ENCODE measurements around the gene SLC25A25.
"Not testable (repeated sequence)": the region's sequence is repeated elsewhere in the genome, so short reads cannot be mapped to it uniquely, and the experiment has no call there.

SLC25A25 gene

DNA sequence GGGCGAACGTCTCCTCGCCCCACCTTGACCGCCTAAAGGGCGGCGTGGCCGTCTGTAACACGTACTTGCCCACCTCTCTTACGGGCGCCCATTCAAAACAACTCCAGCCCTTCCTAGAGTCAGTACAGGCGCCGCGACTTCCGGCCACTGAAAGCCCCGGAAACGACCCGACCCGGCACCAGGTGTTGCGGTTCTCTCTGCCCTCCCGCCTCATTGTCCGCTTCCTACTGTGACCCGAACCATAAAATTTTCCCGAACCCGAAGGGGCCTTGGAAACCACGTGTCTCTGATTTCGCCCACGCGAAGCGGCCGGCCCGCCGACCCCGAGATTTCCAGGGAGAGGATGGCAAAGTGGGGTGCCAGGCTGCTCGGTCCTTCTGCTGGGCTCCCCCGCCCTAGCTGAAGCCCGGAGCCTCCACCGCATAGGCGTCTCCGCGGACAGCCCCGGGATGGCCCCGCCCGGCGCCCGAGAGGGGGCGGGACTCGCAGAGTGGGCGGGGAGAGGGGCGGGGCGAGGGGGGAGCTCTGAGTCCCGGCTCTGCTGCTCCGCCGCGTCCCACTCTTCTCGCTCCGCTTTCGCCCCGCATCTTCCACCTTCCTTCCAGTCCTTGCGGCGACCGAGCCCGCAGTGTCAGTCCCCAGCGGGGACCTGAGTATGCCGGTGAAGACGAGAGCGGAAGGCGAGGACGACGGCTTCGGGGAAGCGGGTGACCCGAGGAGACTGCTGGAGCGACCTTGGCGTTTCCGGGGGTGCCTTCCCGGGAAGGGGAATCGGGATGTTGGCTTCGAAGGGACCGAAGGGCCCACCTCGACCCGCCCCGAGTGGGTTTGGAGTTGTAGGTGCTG is 60.2 kb downstream of the SLC25A25 start:
- DNase-seq = peak; percentile 92

- DNase-seq = no peak
Observed at GRCh38 chr9:128128836-128129590, 61.0 kb downstream of the SLC25A25 start.

DNA sequence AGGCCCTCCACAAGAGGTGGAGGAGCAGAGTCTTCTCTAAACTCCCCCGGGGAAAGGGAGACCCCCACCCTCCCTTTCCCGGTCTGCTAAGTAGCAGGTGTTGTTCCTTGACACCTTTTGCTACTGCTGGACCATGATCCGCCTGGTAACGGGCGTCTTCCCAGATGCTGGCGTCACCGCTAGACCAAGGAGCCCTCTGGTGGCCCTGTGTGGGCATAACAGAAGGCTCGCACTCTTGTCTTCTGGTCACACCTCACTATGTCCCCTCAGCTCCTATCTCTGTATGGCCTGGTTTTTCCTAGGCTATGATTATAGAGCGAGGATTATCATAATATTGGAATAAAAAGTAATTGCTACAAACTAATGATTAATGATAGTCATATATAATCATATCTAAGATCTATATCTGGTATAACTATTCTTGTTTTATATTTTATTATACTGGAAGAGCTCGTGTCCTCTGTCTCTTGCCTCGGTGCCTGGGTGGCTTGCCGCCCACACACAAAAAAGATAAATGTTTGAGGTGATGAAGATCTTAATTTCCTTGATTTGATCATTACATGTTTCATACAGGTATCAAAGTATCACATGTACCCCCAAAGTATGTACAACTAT is 62.1 kb downstream of the SLC25A25 start:
- peak; percentile 57 for DNase-seq

DNA sequence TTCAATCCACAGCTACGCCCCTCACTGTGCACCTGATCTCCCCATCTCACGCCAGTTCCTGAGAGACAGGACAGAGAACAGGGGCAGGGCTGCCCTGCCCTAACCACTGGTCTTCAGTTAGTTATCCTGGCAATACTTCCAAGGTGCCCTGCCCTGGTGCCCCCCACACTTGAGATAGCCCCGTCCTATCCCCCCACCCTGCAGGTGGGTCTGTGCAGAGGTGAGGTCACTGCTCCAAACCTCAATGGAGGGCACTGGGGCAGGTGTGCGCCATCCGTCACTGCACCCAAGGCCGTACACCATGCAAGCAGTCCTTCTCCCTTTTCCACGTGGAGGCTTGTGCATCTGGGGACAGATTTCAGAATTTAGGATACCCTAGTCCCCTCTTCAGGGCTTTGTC is 62.6 kb downstream of the SLC25A25 start:
- DNase-seq = not testable (repeated sequence)

GRCh38 chr9:128131346-128131745 is 63.3 kb downstream of the SLC25A25 start:
- not testable (repeated sequence) for DNase-seq

DNA sequence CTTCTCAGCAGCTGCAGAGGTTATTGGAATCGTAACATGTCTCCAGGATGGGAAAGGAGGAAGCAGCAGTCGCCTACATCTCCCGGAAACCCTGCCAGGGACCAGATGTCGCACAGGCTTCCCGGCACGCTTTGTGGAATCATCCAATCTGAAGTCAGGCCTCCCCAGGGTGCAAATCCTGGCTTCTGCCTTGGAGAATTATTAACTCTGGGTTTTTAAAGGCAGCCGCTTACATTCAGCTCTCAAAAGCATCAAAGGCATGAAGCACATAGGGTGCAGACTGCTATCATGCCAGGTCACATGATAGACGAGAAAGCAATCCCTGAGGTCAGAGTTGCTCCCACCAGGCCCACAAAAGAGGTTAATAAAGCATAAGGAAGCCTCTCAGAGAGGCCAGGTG is 64.1 kb downstream of the SLC25A25 start:
- DNase-seq = not testable (repeated sequence)

DNA sequence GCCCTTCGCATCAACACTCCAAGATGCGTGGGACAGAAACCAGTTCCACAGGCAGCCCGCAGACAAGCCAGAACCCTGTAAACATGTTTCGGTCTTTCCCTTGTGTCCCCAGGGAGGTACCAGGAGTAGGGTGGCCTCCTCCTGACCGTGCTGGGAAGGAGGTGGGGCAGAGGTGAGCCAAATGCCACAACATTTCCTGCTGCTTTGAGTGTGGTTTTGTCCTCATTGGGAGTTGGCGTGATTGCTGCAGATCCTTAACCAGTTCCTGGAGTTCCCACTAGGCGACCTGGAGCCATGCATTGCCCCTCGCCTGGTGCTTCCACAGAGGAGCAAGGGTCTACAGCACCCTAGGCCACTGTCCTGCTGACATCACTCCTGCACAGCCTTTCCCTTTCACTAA is 67.5 kb downstream of the SLC25A25 start:
- not testable (repeated sequence) for DNase-seq

GRCh38 chr9:128136816-128137793 is 69.1 kb downstream of the SLC25A25 start:
- no peak for DNase-seq

DNA sequence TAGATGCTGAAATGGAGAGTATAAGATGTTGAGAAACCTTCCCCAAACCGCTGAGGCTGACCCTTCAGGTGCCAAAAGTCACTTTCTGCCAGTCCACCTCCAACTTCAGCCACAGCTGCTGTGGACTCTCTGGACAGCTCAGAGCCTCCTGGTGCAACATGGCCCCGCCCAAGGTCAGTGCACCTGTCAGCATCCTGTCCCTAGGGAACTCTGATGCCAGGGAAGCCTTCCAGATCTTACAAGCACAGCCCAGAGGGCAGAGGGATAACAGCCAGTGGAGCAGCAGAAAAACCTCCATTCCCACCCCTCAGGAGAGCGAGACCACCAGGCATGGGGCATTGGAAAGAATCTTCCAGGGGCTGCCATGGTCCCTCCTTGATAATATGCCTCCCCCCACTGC is 70.0 kb downstream of the SLC25A25 start:
- no peak for DNase-seq

GRCh38 chr9:128139621-128140020 is 71.6 kb downstream of the SLC25A25 start:
- DNase-seq = no peak

DNA sequence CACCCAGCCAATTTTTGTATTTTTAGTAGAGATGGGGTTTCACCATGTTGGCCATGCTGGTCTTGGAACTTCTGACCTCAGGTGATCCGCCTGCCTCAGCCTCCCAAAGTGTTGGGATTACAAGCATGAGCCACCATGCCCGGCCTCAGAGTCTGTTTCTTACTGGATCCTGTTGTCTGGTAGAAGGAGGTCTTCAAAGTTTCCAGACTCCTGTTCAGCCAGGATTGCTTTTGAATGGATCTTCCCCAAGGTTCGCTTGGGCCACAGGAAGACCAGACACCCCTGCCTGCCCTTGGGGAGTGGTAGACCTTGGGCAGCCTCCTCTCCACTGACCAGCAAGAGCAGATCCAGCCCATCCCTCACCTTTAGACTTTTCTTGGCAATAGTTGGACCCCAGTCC is 73.6 kb downstream of the SLC25A25 start:
- DNase-seq = no peak

DNA sequence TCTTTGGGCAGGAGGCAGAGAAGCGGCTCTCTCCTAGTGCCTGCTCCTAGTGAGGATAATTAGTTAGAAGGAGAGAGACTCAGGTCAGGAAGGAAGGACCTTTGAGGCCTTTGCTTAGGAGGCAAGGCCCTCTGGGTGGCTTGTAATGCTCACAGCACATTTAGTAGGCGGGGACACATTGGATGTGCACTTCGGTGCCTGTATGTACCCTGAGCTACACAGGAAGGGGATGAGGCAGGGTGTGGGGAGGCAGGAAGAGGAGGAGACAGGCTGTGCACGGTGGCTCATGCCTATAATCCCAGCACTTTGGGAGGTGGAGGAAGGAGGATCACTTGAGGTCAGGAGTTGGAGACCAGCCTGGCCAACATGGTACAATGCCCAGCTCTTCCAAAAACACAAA is 74.0 kb downstream of the SLC25A25 start:
- no peak for DNase-seq

DNA sequence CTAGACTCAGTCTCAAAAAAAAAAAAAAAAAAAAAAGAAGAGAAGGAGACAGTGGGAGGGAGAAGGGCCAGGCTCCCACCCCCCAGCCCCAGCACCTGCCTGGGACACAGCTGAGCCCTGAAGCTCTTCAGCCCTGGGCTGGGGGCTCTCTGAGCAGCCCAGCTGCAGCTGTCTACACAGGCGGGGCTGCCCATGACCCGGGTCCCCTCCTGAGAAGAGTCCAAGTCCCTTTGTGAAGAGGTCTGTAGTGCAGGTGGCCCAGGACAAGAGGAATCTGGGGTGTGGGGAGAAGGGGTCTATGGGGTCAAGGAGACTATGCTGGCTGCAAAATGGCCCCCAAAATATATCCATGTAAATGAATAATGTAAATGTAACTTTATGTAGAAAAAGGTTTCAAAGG is 74.6 kb downstream of the SLC25A25 start:
- no peak for DNase-seq

DNA sequence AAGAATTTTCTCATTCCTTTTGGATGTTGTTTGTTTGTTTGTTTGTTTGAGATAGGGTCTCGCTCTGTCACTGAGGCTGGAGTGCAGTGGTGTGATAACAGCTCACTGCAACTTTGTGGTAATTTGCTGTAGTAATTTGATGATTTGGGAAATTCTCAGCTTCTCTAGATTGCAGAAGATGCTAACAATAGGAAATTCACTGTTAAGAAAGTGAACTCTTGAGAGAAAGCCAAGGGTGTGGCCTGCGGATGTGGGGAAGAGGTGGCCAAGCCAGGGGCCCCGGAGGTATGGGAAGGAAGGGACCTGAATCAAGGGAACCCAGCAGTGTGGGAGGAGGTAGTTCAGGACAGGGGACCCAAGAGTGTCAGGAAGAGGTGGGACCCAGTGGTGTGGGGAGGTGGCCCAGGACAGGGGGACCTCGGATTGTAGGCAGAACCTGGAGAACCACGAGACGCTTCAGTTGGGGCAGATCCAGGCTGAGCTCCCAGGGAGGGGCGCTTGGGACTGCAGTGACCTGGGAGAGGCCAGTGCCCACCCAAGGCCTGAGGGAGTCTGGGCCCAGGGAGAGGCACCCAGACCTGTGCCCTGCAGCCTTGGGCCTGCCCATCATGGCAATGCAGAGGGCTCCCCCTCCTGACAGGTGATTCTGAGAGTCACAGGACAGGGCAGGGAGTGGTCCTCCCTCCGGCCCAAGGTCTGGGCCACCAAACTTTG is 75.7 kb downstream of the SLC25A25 start:
- no peak for DNase-seq

DNA sequence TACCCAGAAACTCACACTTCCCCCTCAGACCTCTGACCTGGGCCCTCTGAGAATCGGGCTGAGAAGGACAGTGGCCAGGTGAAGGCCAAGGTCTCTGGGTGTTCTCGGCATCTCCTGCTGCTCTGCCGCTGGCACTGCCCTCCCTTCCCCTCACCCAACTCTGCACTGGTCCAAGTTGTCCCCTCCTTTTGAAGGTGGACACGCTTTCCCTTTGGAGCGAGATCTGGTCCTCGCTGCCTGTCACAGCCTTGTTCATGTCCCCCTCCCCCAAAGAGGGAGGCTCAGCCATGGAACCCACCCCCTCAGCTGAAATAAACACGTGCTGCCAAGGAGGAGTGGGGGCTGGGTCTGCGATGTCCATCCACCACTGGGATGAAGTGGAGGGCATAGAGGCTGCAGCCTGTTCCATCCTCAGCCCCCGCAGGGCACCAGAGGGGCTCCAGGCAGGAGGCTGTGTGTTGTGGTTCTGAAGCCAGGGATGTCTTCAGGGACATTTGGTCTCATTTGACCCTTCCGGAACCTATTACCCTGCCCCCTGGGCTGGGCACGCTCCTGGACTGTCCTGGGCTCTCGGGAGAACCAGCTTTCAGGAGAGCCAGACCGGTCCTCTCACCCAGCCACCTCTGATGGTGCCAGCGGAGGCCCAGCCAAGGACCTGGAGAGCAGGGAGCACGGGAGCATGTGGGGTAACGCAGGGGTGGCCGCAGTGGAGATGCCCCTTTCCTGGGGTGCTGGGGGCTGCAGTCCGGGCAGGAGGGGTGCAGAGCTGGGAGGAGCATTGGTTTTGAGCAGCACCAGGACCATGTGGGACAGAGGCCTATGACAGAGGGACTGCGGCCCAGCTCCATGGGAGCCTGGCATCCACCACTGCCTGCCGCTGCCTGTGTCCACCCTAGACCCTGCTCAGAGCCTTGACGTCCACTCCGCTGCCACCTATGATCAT is 76.5 kb downstream of the SLC25A25 start:
- no peak for DNase-seq

DNA sequence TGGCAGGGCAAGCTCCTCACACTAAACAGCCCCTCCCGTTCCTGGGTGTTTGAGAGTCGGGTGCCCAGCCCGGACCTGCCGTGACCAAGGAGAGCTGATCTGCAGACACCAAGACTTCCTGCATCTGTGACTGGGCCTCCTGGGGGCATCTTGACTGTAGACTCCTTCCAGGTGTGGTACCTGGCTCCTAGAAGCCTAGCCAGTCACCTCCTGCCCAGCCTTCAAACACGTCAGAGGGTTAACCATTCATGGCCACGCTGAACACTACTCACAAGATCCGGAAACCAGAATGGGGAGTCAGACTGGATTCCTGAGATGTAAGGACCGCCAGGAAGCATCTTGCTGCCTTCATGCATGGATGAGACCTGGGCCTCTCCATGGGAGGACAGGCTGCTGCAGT is 77.5 kb downstream of the SLC25A25 start:
- no peak for DNase-seq

- no peak for DNase-seq
Observed at GRCh38 chr9:128145951-128146351, 77.9 kb downstream of the SLC25A25 start.

- DNase-seq = no peak
Observed at GRCh38 chr9:128146591-128147120, 78.6 kb downstream of the SLC25A25 start.

GRCh38 chr9:128148509-128149000 is 80.5 kb downstream of the SLC25A25 start:
- no peak for DNase-seq

Data from CD4-positive, alpha-beta T cell treated with Interleukin-4 for 4 hours (primary cell).